ENCODE measurements around the gene NAA80.

GRCh38 chr3:50275141-50275995 is 23.8 kb downstream of the NAA80 start:
- TF ChIP-seq CTCF (IDR thresholded peaks at IDR 0.05 in 2 of 3, conservative IDR thresholded peaks at IDR 0.05 in 1 of 3; ENCODE audit: control insufficient read depth in 2 of 3, extremely low read depth in 1 of 3, insufficient read depth in 1 of 3, low read depth in 3 of 3, low read length in 3 of 3) (no peak), JUNB (IDR thresholded peaks at IDR 0.05) (no peak), CHD1 (IDR thresholded peaks at IDR 0.05; ENCODE audit: low read depth, low read length) (no peak), HDAC2 (IDR thresholded peaks at IDR 0.05) (no peak), TCF12 (IDR thresholded peaks at IDR 0.05; ENCODE audit: low read depth, low read length) (no peak), JUND (IDR thresholded peaks at IDR 0.05; ENCODE audit: low read depth, low read length) (no peak), NBN (IDR thresholded peaks at IDR 0.05) (no peak), RFX5 (IDR thresholded peaks at IDR 0.05; ENCODE audit: low read depth, low read length) (no peak), EZH2 (IDR thresholded peaks at IDR 0.05; ENCODE audit: borderline replicate concordance, control insufficient read depth, low read depth, low read length) (no peak), POLR2A (IDR thresholded peaks at IDR 0.05; ENCODE audit: low read depth, low read length) (no peak), EP300 (IDR thresholded peaks at IDR 0.05; ENCODE audit: borderline replicate concordance in 1 of 2, control insufficient read depth in 1 of 2, low read depth in 2 of 2, low read length in 2 of 2) (no peak), CBFB (IDR thresholded peaks at IDR 0.05; ENCODE audit: low read depth) (no peak)

Measured in GM12878 (cell line).